Measurements from ENCODE around the gene CEP55.
"Not testable (repeated sequence)": the region's sequence is repeated elsewhere in the genome, so short reads cannot be mapped to it uniquely, and the experiment has no call there.

CEP55 gene

GRCh38 chr10:93541402-93542357 lies 45.3 kb downstream of the CEP55 start:
- DNase-seq (ENCODE audit: extremely low spot score): peak; percentile 80
- CTCF ChIA-PET: interaction anchor here (0.5 to 2.1 kb wide), 9 partner anchors 13 to 1594 kb away, joined by 3 to 7 read pairs (median 3); partner anchors contain the start of genes CEP55 and MYOF
- TF ChIP-seq FOXK2 (IDR thresholded peaks at IDR 0.05) (no peak), ZNF384 (IDR thresholded peaks at IDR 0.05) (peak; percentile 52; the same call in 1 of the 2 replicates), PKNOX1 (IDR thresholded peaks at IDR 0.05) (peak; percentile 51)
- POLR2A ChIA-PET: no interaction called here

GRCh38 chr10:93542358-93542791 lies 46.0 kb downstream of the CEP55 start:
- ChIA-PET CTCF (interaction anchor here (0.5 to 2.1 kb wide), 11 partner anchors 11 to 273 kb away, joined by 3 to 7 read pairs (median 3); partner anchors contain the start of genes CEP55 and MYOF), POLR2A (interaction anchor here (0.6 kb wide), 1 partner anchor 160 kb away, joined by 3 read pairs; the partner anchor contains the start of gene FRA10AC1)
- no peak for DNase-seq (ENCODE audit: extremely low spot score)
- TF ChIP-seq LEF1 (IDR thresholded peaks at IDR 0.05; ENCODE audit: borderline replicate concordance) (no peak), FOXM1 (IDR thresholded peaks at IDR 0.05; ENCODE audit: borderline replicate concordance) (no peak), FOXK2 (IDR thresholded peaks at IDR 0.05) (no peak), ELF4 (IDR thresholded peaks at IDR 0.05) (no peak), NFRKB (IDR thresholded peaks at IDR 0.05) (no peak), FOXA1 (IDR thresholded peaks at IDR 0.05) (no peak), SUZ12 (IDR thresholded peaks at IDR 0.05) (no peak)

GRCh38 chr10:93546995-93547394 lies 50.6 kb downstream of the CEP55 start:
- CTCF ChIA-PET; DNase-seq (ENCODE audit: extremely low spot score); POLR2A ChIA-PET: not testable (repeated sequence)

- no peak for DNase-seq (ENCODE audit: extremely low spot score)
- TF ChIP-seq TARDBP (IDR thresholded peaks at IDR 0.05) (no peak), SP1 (IDR thresholded peaks at IDR 0.05) (no peak), NFRKB (IDR thresholded peaks at IDR 0.05) (no peak), ZNF384 (IDR thresholded peaks at IDR 0.05) (no peak), PKNOX1 (IDR thresholded peaks at IDR 0.05) (no peak), FOXA1 (IDR thresholded peaks at IDR 0.05) (no peak)
- ChIA-PET CTCF (no interaction called here), POLR2A (no interaction called here)
Measured at GRCh38 chr10:93547522-93547921, 51.1 kb downstream of the CEP55 start.

- DNase-seq (ENCODE audit: extremely low spot score): no peak
- TF ChIP-seq ZNF384 (IDR thresholded peaks at IDR 0.05): no peak
- TF ChIP-seq HDGF (IDR thresholded peaks at IDR 0.05; ENCODE audit: borderline replicate concordance): no peak
- no peak for TF ChIP-seq LEF1 (IDR thresholded peaks at IDR 0.05; ENCODE audit: borderline replicate concordance)
- TF ChIP-seq PKNOX1 (IDR thresholded peaks at IDR 0.05): no peak
- no peak for TF ChIP-seq TARDBP (IDR thresholded peaks at IDR 0.05)
- no peak for TF ChIP-seq FOXA1 (IDR thresholded peaks at IDR 0.05)
- TF ChIP-seq SP1 (IDR thresholded peaks at IDR 0.05): no peak
- no peak for TF ChIP-seq FOXM1 (IDR thresholded peaks at IDR 0.05; ENCODE audit: borderline replicate concordance)
- TF ChIP-seq ARNT (IDR thresholded peaks at IDR 0.05): no peak
- TF ChIP-seq ELF4 (IDR thresholded peaks at IDR 0.05): no peak
- no peak for TF ChIP-seq BHLHE40 (IDR thresholded peaks at IDR 0.05; ENCODE audit: borderline replicate concordance)
- no peak for TF ChIP-seq CTBP1 (IDR thresholded peaks at IDR 0.05; ENCODE audit: borderline replicate concordance)
- TF ChIP-seq FOXK2 (IDR thresholded peaks at IDR 0.05): no peak
- TF ChIP-seq SUZ12 (IDR thresholded peaks at IDR 0.05): no peak
- TF ChIP-seq L3MBTL2 (conservative IDR thresholded peaks at IDR 0.05): no peak
- no peak for TF ChIP-seq NFRKB (IDR thresholded peaks at IDR 0.05)
- ChIA-PET CTCF (no interaction called here), POLR2A (no interaction called here)
Measured at GRCh38 chr10:93548376-93549071, 52.1 kb downstream of the CEP55 start.

- no peak for TF ChIP-seq LEF1 (IDR thresholded peaks at IDR 0.05; ENCODE audit: borderline replicate concordance)
- no peak for TF ChIP-seq L3MBTL2 (conservative IDR thresholded peaks at IDR 0.05)
- no peak for TF ChIP-seq NFRKB (IDR thresholded peaks at IDR 0.05)
- TF ChIP-seq FOXM1 (IDR thresholded peaks at IDR 0.05; ENCODE audit: borderline replicate concordance): no peak
- no peak for TF ChIP-seq SUZ12 (IDR thresholded peaks at IDR 0.05)
- TF ChIP-seq SP1 (IDR thresholded peaks at IDR 0.05): no peak
- no peak for TF ChIP-seq FOXK2 (IDR thresholded peaks at IDR 0.05)
- TF ChIP-seq PKNOX1 (IDR thresholded peaks at IDR 0.05): no peak
- TF ChIP-seq HDGF (IDR thresholded peaks at IDR 0.05; ENCODE audit: borderline replicate concordance): no peak
- TF ChIP-seq ELF4 (IDR thresholded peaks at IDR 0.05): no peak
- TF ChIP-seq ZNF384 (IDR thresholded peaks at IDR 0.05): no peak
- TF ChIP-seq BHLHE40 (IDR thresholded peaks at IDR 0.05; ENCODE audit: borderline replicate concordance): no peak
- no peak for TF ChIP-seq ARNT (IDR thresholded peaks at IDR 0.05)
- no peak for TF ChIP-seq CTBP1 (IDR thresholded peaks at IDR 0.05; ENCODE audit: borderline replicate concordance)
- no peak for TF ChIP-seq TARDBP (IDR thresholded peaks at IDR 0.05)
- no peak for TF ChIP-seq FOXA1 (IDR thresholded peaks at IDR 0.05)
- CTCF ChIA-PET: interaction anchor here (0.7 kb wide), 1 partner anchor 285 kb away, joined by 5 read pairs; no protein-coding TSS in a partner anchor
- POLR2A ChIA-PET: interaction anchor here (1.2 kb wide), 1 partner anchor 152 kb away, joined by 4 read pairs; the partner anchor contains the start of gene FRA10AC1
Measured at GRCh38 chr10:93550606-93551005, 54.2 kb downstream of the CEP55 start.

More at GRCh38 chr10:93550606-93551005, 54.2 kb downstream of the CEP55 start:
- DNase-seq (ENCODE audit: extremely low spot score): no peak
